B cell (primary cell): ENCODE data around the gene FARP1. TPM values are rescaled to one million over a fixed set of nuclear protein-coding genes. Genes with fewer than 3 reads are reported as not detected.

Source experiments
- ATAC-seq: fragments of 200-7000 bp; cut with Tn5 transposase; one replicate; pipeline ENCODE4 v1.10.0; 2021; ENCODE audit warnings: low read depth, mild to moderate bottlenecking, moderate number of reproducible peaks, moderate library complexity
- CTCF ChIA-PET: fragments of 350-600 bp; sonication (Branson Sonifier 250); formaldehyde crosslinking; loops from one replicate; lab custom pipeline; 2021; ENCODE audit warnings: antibody characterized with exemption, inconsistent platforms; lab: Charles Lee
- POLR2A ChIA-PET: fragments of 350-600 bp; sonication (Branson Sonifier 250); formaldehyde crosslinking; loops from one replicate; lab custom pipeline; 2021; ENCODE audit warnings: antibody characterized with exemption; lab: Charles Lee
- DNase-seq: peaks from one replicate; pipeline ENCODE4 v3.0.0; 2013
- H2AFZ ChIP-seq: 2 replicates; pipeline ENCODE4 v1.6.1; 2012; ENCODE audit warnings: mild to moderate bottlenecking, low read depth, low read length; ENCODE audit not compliant: insufficient read depth, poor library complexity, severe bottlenecking
- H3K27ac ChIP-seq, 2 donors: 1 replicate in 1 of 2; 2 replicates in 1 of 2; pipeline ENCODE4 v1.5.1; 2012 to 2013; ENCODE audit warnings: low read length in 2 of 2, mild to moderate bottlenecking in 2 of 2, moderate library complexity in 1 of 2
- H3K27me3 ChIP-seq, 4 experiments: fragments of 200-600 bp in 1 of 4; sonication (generic) in 1 of 4; replicated peaks in 1 of 4; 1 replicate in 2 of 4; 2 replicates in 2 of 4; pipeline versions ENCODE4 v1.6.1 to v1.7.0; 2013 to 2016; ENCODE audit warnings: low read length in 3 of 4, mild to moderate bottlenecking in 2 of 4, mixed read lengths in 1 of 4, moderate library complexity in 1 of 4; ENCODE audit not compliant: insufficient read depth in 4 of 4, control insufficient read depth in 3 of 4; ENCODE audit errors: control extremely low read depth in 1 of 4
- H3K36me3 ChIP-seq, 2 experiments: replicated peaks in 1 of 2; 1 replicate in 1 of 2; 2 replicates in 1 of 2; pipeline versions ENCODE4 v1.6.1 to v1.7.1; 2013; ENCODE audit warnings: low read length in 1 of 2; ENCODE audit not compliant: insufficient read depth in 2 of 2, control insufficient read depth in 1 of 2; ENCODE audit errors: control extremely low read depth in 1 of 2, extremely low read depth in 1 of 2
- H3K4me1 ChIP-seq, 2 donors: fragments of 200-600 bp in 1 of 2; sonication (generic) in 1 of 2; 1 replicate in 1 of 2; 2 replicates in 1 of 2; pipeline versions ENCODE4 v1.5.1 to v1.6.1; 2013 to 2017; ENCODE audit warnings: low read length in 2 of 2; ENCODE audit not compliant: control insufficient read depth in 2 of 2, insufficient read depth in 2 of 2
- H3K4me2 ChIP-seq: replicated peaks from 2 replicates; pipeline ENCODE3; 2012; ENCODE audit warnings: mild to moderate bottlenecking, low read depth, low read length; ENCODE audit not compliant: poor library complexity, severe bottlenecking
- H3K4me3 ChIP-seq, 5 experiments: fragments of 200-600 bp in 1 of 5; sonication (generic) in 1 of 5; 1 replicate in 3 of 5; 2 replicates in 2 of 5; pipeline versions ENCODE4 v1.5.1 to v1.7.0; 2011 to 2016; ENCODE audit warnings: low read length in 4 of 5, mild to moderate bottlenecking in 4 of 5, low read depth in 2 of 5, control low read depth in 1 of 5, moderate library complexity in 1 of 5; ENCODE audit not compliant: insufficient read depth in 1 of 5; ENCODE audit errors: control extremely low read depth in 1 of 5, extremely low read depth in 1 of 5
- H3K79me2 ChIP-seq: fragments of 200-600 bp; sonication (generic); one replicate; pipeline ENCODE4 v1.6.0; 2016; ENCODE audit warnings: low read length; ENCODE audit not compliant: control insufficient read depth, insufficient read depth
- H3K9ac ChIP-seq: fragments of 200-600 bp; sonication (generic); 2 replicates; pipeline ENCODE4 v1.6.1; 2017; ENCODE audit warnings: mild to moderate bottlenecking, low read length, moderate library complexity
- H3K9me3 ChIP-seq, 3 donors: one replicate each; pipeline versions ENCODE4 v1.6.1 to v1.7.1; 2013; ENCODE audit warnings: low read length in 2 of 3; ENCODE audit not compliant: control insufficient read depth in 2 of 3, insufficient read depth in 1 of 3; ENCODE audit errors: control extremely low read depth in 1 of 3
- H4K20me1 ChIP-seq: 2 replicates; pipeline ENCODE4 v1.6.0; 2012; ENCODE audit warnings: mild to moderate bottlenecking, low read length; ENCODE audit not compliant: insufficient read depth, control insufficient read depth, poor library complexity, severe bottlenecking
- H3K27ac Mint-ChIP-seq: one replicate; pipeline ENCODE4 v1.8.0; 2021; ENCODE audit warnings: mixed read lengths
- H3K27me3 Mint-ChIP-seq: one replicate; pipeline ENCODE4 v1.8.0; 2021; ENCODE audit warnings: mixed read lengths
- H3K4me1 Mint-ChIP-seq: one replicate; pipeline ENCODE4 v1.8.0; 2021; ENCODE audit warnings: mixed read lengths
- H3K4me3 Mint-ChIP-seq: one replicate; pipeline ENCODE4 v1.8.0; 2021; ENCODE audit warnings: mixed read lengths
- H3K9me3 Mint-ChIP-seq: one replicate; pipeline ENCODE4 v1.8.0; 2022; ENCODE audit warnings: mixed read lengths; ENCODE audit not compliant: insufficient read depth
- EZH2 ChIP-seq: IDR thresholded peaks from 2 replicates; pipeline ENCODE4 v1.6.1; 2012; ENCODE audit warnings: borderline replicate concordance, low read depth, mild to moderate bottlenecking, moderate library complexity, low read length; ENCODE audit not compliant: insufficient read depth, poor library complexity, severe bottlenecking
- WGBS: methylation state at CpG from one replicate; pipeline ENCODE4 v1.1.5; 2013; ENCODE audit warnings: missing lambda C conversion rate; ENCODE audit not compliant: insufficient coverage; 5-methylcytosine and 5-hydroxymethylcytosine counted together
- intact Hi-C: fragments of 100-400 bp; cut with micrococcal nuclease; formaldehyde crosslinking; loops from one replicate; pipeline ENCODE4 v1.10.0; 2022
- polyA plus RNA-seq: library from polyadenylated mRNA; depleted of rRNA; stranded (reverse); fragments of >200 nt; gene quantifications from 2 replicates; pipeline ENCODE4 v1.2.3, GENCODE V29; 2012
- total RNA-seq, 2 donors: library from RNA; stranded (reverse); fragments of 120-200 nt in 1 of 2; gene quantifications; 1 replicate in 1 of 2; 2 replicates in 1 of 2; pipeline versions ENCODE4 v1.2.3 to v1.2.4, GENCODE V29; 2013 to 2022
- TF ChIP-seq, protein P1 (sequence below): fragments of 200-600 bp; IDR thresholded peaks from one replicate; pipeline ENCODE4 v1.8.0; 2022; ENCODE audit warnings: antibody characterized with exemption, mild to moderate bottlenecking

FARP1 gene
- total and polyA plus RNA-seq, 2 donors (not counting 1 experiment from before 2014, with no cell fraction given): 0.15 to 1.5 TPM

DNA sequence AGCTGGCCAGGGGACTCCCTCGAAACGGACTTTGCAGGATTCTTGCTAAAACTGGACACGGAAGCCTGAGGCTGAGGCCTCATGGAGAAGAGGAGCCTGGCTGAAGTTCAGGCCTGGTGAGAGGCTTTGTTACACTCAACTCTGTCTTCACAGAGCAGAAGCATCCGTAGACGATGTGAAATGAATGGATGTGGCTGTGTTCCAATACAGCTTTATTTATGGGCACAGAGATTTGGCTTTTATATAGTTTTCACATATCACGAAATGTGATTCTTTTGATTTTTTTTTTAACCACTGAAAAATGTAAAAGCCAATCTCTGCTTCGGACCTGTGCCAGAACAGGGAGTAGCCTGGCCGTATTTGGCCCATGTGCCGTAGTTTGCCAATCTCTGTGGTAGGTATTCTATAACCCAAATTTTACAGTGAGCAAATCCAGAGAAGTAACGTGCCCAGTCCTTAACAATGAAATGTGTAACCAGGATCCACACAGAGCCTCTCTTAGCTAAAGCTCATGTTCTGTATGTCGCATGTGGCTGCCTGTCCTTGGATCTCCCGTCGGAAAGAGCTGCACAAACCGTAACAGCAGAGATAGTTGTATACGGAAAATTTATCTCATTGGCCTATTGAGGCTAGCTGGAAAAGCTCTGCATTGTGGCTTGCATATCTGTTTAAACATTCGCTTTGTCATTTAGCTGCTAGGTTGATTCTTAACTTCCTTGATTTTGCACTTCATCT is 205.7 kb downstream of the FARP1 start:
- peaks cover 11% of the 10 kb centered on the region for H3K27me3 Mint-ChIP-seq
- DNase-seq (no peak), ATAC-seq (no peak)
- intact Hi-C loops: no loop called here
- Histone ChIP-seq H3K36me3 (no peaks in the 10 kb centered on the region), H3K79me2 (no peaks in the 10 kb centered on the region), H3K4me3 (no peak overlapping the region), H4K20me1 (no peaks in the 10 kb centered on the region), H2AFZ (no peak overlapping the region), H3K27me3 (no peaks in the 10 kb centered on the region), H3K27ac (no peak overlapping the region), H3K9me3 (peaks cover 0 to 4% (median 0%) of the 10 kb centered on the region in 3 donors), H3K4me1 (no peaks in the 10 kb centered on the region), H3K9ac (no peak overlapping the region), H3K4me2 (no peak overlapping the region)
- no peak overlapping the region for H3K27ac Mint-ChIP-seq
- no peak overlapping the region for H3K4me3 Mint-ChIP-seq
- ChIA-PET POLR2A (no interaction called here), CTCF (no interaction called here)
- no peaks in the 10 kb centered on the region for H3K9me3 Mint-ChIP-seq
- no peak for TF ChIP-seq EZH2
- TF ChIP-seq, protein P1, sequence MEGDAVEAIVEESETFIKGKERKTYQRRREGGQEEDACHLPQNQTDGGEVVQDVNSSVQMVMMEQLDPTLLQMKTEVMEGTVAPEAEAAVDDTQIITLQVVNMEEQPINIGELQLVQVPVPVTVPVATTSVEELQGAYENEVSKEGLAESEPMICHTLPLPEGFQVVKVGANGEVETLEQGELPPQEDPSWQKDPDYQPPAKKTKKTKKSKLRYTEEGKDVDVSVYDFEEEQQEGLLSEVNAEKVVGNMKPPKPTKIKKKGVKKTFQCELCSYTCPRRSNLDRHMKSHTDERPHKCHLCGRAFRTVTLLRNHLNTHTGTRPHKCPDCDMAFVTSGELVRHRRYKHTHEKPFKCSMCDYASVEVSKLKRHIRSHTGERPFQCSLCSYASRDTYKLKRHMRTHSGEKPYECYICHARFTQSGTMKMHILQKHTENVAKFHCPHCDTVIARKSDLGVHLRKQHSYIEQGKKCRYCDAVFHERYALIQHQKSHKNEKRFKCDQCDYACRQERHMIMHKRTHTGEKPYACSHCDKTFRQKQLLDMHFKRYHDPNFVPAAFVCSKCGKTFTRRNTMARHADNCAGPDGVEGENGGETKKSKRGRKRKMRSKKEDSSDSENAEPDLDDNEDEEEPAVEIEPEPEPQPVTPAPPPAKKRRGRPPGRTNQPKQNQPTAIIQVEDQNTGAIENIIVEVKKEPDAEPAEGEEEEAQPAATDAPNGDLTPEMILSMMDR: no peak
- WGBS: 99% methylated on average over 14 of the region's 16 CpGs
- H3K4me1 Mint-ChIP-seq: no peaks in the 10 kb centered on the region

DNA sequence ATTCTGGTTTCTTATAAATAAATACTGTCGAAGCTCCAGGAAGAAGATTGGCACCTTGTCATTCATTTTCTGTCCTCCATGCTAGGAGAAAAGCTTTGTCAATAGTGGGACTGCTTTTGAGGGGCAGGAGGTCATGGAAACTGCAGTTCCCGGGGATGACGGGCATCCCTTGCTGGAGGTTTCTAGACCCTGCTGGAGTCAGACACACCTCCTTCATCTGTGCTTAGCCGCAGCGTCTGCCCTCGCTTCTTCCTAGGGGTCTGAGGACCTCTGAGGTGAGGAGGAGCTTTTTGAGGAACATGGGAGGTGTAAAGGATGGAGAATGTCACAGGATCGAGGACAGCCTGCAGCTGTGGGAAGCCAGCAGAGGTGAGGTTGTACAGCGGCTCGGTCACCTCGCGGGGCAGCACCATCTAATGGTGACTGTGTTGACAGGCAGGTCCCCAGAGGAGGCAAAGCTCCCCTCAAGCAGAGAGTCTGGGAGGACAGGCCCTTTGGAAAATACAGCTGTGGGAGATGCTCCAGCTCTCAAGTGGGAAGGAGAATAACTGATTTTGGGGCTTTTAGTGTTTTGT is 206.9 kb downstream of the FARP1 start:
- no peaks in the 10 kb centered on the region for H3K79me2 ChIP-seq
- no peak overlapping the region for H3K4me3 ChIP-seq
- no peaks in the 10 kb centered on the region for H3K27me3 ChIP-seq
- CTCF ChIA-PET: no interaction called here
- Mint-ChIP-seq H3K9me3 (no peaks in the 10 kb centered on the region), H3K27ac (no peak overlapping the region), H3K4me1 (no peaks in the 10 kb centered on the region), H3K27me3 (peaks cover 6% of the 10 kb centered on the region), H3K4me3 (no peak overlapping the region)
- no peak overlapping the region for H3K9ac ChIP-seq
- 74% methylated on average over 10 of the region's 11 CpGs for WGBS
- no peaks in the 10 kb centered on the region for H4K20me1 ChIP-seq
- peaks cover 0 to 4% (median 0%) of the 10 kb centered on the region in 3 donors for H3K9me3 ChIP-seq
- TF ChIP-seq EZH2: no peak
- TF ChIP-seq, protein P1: no peak
- ATAC-seq (no peak), DNase-seq (no peak)
- no peak overlapping the region for H2AFZ ChIP-seq
- H3K4me2 ChIP-seq: no peak overlapping the region
- H3K4me1 ChIP-seq: no peaks in the 10 kb centered on the region
- intact Hi-C loops: no loop called here
- H3K27ac ChIP-seq: no peak overlapping the region
- no peaks in the 10 kb centered on the region for H3K36me3 ChIP-seq
- POLR2A ChIA-PET: no interaction called here
